HEK293T (cell line): Measurements from ENCODE around the gene RRAS2.

Source experiments
- ARNT ChIP-seq: fragments of 450-650 bp; IDR thresholded peaks from 2 replicates; pipeline ENCODE4 v1.6.1; 2017; ENCODE audit warnings: mild to moderate bottlenecking
- BHLHE40 ChIP-seq: fragments of 450-650 bp; IDR thresholded peaks from 2 replicates; pipeline ENCODE4 v1.6.1; 2016; ENCODE audit warnings: mild to moderate bottlenecking, moderate library complexity, borderline replicate concordance
- ELF4 ChIP-seq: fragments of 450-650 bp; IDR thresholded peaks from 2 replicates; pipeline ENCODE4 v1.6.1; 2017; ENCODE audit warnings: antibody characterized with exemption
- FOXA1 ChIP-seq: fragments of 450-650 bp; IDR thresholded peaks from 2 replicates; pipeline ENCODE4 v1.6.1; 2016; ENCODE audit warnings: mild to moderate bottlenecking
- FOXK2 ChIP-seq: fragments of 450-650 bp; IDR thresholded peaks from 2 replicates; pipeline ENCODE4 v1.6.1; 2016; ENCODE audit warnings: mild to moderate bottlenecking
- FOXM1 ChIP-seq: fragments of 450-650 bp; IDR thresholded peaks from 2 replicates; pipeline ENCODE4 v1.6.1; 2017; ENCODE audit warnings: mild to moderate bottlenecking, borderline replicate concordance
- L3MBTL2 ChIP-seq: fragments of 450-650 bp; conservative IDR thresholded peaks from 2 replicates; pipeline ENCODE4 v1.6.1; 2016; ENCODE audit warnings: mild to moderate bottlenecking
- LEF1 ChIP-seq: fragments of 450-650 bp; IDR thresholded peaks from 2 replicates; pipeline ENCODE4 v1.6.1; 2017; ENCODE audit warnings: mild to moderate bottlenecking, borderline replicate concordance
- NFRKB ChIP-seq: fragments of 450-650 bp; IDR thresholded peaks from 2 replicates; pipeline ENCODE4 v1.6.1; 2016; ENCODE audit warnings: mild to moderate bottlenecking, moderate library complexity
- PKNOX1 ChIP-seq: fragments of 450-650 bp; IDR thresholded peaks from 2 replicates; pipeline ENCODE4 v1.6.1; 2016
- SP1 ChIP-seq: fragments of 450-650 bp; IDR thresholded peaks from 2 replicates; pipeline ENCODE4 v1.6.1; 2017
- SUZ12 ChIP-seq: fragments of 450-650 bp; IDR thresholded peaks from 2 replicates; pipeline ENCODE4 v1.6.1; 2016; ENCODE audit warnings: mild to moderate bottlenecking
- TARDBP ChIP-seq: fragments of 450-650 bp; IDR thresholded peaks from 2 replicates; pipeline ENCODE4 v1.6.1; 2016
- ZNF384 ChIP-seq: fragments of 450-650 bp; IDR thresholded peaks from 2 replicates; pipeline ENCODE4 v1.6.1; 2016

DNA sequence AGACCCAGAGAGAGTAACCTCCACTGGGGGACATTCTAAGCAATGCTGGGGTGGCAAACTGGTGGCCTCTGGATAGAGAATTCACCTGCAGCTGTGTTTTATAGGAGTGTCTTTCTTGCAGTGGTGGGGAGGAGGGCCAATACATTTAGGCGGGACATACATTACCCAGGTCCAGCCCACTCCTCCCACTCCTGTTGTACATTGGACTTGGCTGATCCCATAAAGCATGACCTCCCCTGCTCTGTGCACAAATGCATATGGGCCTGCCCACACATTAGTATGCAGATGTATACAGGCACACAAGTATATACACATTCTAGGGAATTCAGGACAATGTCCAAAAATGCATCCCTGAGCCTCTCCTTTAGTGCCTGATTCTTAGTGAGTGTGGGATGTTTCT, 99.1 kb downstream of the RRAS2 start:
- TF ChIP-seq SUZ12 (no peak), FOXM1 (no peak), SP1 (no peak), FOXK2 (no peak), L3MBTL2 (no peak), BHLHE40 (no peak), ZNF384 (no peak), LEF1 (no peak), TARDBP (no peak), FOXA1 (no peak), ELF4 (no peak), ARNT (no peak), PKNOX1 (no peak), NFRKB (no peak)
